AG04450 (cell line): ENCODE results near the gene ARHGEF2. TPM values are rescaled to one million over a fixed set of nuclear protein-coding genes. Genes with fewer than 3 reads are reported as not detected.

Experiments used
- CTCF ChIA-PET: fragments of 300-600, 350-600 bp; formaldehyde crosslinking; extraction: SDS; loops from one replicate; lab custom pipeline; 2022; ENCODE audit warnings: antibody characterized with exemption, inconsistent platforms; lab: Charles Lee
- POLR2A ChIA-PET: fragments of 350-600 bp; formaldehyde crosslinking; extraction: SDS; loops from one replicate; lab custom pipeline; 2021; ENCODE audit warnings: antibody characterized with exemption, inconsistent platforms; lab: Yijun Ruan, JAX
- DNase-seq: peaks from one replicate; pipeline ENCODE4 v3.0.0-alpha.2; 2011; ENCODE audit warnings: low read depth, low spot score
- H3K27ac ChIP-seq: one replicate; pipeline ENCODE4 v1.5.1; 2012; ENCODE audit warnings: low read depth, low read length, control low read depth
- H3K27me3 ChIP-seq: one replicate; pipeline ENCODE4 v1.6.0; 2012; ENCODE audit warnings: low read length; ENCODE audit not compliant: control insufficient read depth, insufficient read depth
- H3K4me3 ChIP-seq: 2 replicates; pipeline ENCODE4 v1.5.1; 2011; ENCODE audit warnings: mild to moderate bottlenecking, low read depth, low read length, control low read depth
- H3K9me3 ChIP-seq: 2 replicates; pipeline ENCODE4 v1.5.1; 2012; ENCODE audit warnings: low read length; ENCODE audit not compliant: control insufficient read depth, insufficient read depth
- CTCF ChIP-seq: IDR thresholded peaks from 2 replicates; pipeline ENCODE4 v1.5.1; 2011; ENCODE audit warnings: low read depth, low read length, control low read depth, inconsistent platforms
- polyA plus RNA-seq: library from polyadenylated mRNA; depleted of rRNA; stranded (reverse); fragments of >200 nt; gene quantifications from 2 replicates; pipeline ENCODE4 v1.2.3, GENCODE V29; 2011

Gene ARHGEF2
- polyA plus RNA-seq, 1 experiment, result 128 TPM

DNA sequence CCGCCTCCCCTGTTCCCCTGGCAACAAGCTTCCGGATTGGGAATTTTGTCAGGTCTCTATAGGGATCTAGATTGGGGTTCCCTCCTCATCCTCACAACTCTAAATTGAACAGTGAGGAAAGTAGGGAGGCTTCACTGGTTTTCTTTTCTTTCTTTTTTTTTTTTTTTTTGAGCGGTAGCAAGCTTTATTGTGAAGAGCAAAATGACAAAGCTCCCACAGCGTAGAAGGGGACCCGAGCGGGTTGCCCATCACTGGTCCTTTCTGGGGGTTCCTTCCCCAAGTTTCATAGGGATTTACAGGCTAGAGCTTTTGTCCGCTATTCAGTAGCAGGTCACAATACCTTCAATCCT is 10.3 kb downstream of the ARHGEF2 start:
- Histone ChIP-seq H3K27me3 (no peaks in the 10 kb centered on the region), H3K4me3 (no peak overlapping the region), H3K27ac (peak overlapping the region; percentile 73), H3K9me3 (no peaks in the 10 kb centered on the region)
- ChIA-PET POLR2A (interaction anchor here (0.6 to 3.7 kb wide), 5 partner anchors 10 to 30 kb away, joined by 3 to 46 read pairs (median 4); partner anchors contain the start of gene ARHGEF2), CTCF (interaction anchor here (0.6 to 5.9 kb wide), 4 partner anchors 9 to 1981 kb away, joined by 3 to 27 read pairs (median 4); partner anchors contain the start of gene ARHGEF2)
- TF ChIP-seq CTCF, result no peak
- no peak for DNase-seq

DNA sequence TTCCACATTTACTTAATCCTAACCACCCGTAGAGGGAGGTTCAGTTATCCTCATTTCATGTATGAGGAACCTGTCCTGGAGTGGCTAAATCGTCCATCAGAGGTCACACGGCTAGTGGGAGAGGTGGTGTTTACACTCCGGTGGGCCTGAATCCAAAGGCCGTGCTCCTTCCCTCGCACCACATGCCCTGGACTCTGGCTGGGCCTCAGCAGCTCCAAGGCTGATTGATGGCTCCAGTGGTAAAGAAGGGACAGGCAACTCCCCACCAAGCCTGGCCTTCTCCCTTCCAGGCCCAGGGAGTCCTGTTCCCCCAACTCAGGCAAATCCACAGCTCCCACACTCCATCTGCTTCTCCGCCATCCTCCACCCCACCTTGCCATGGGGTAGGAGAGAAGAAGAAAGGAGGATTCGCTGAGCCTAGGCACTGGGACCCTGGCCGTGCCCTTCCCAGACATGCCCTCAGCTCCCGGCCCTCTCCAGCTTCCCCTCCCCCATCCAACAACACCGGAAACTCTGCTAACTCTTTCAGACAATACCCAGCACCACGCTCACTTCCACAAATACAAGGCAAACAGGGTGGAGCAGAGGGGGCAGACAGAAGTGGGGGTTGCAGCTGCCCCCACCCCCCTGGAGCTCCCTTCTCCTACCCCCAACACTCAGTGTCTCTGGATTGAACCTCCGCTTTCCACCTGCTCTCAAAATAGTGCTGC is 10.9 kb downstream of the ARHGEF2 start:
- no peak for DNase-seq
- Histone ChIP-seq H3K27me3 (no peaks in the 10 kb centered on the region), H3K9me3 (no peaks in the 10 kb centered on the region), H3K27ac (peak overlapping the region; percentile 47), H3K4me3 (no peak overlapping the region)
- no peak for TF ChIP-seq CTCF
- CTCF ChIA-PET, result interaction anchor here (1.1 to 5.9 kb wide), 3 partner anchors 9 to 23 kb away, joined by 3 to 27 read pairs (median 6); partner anchors contain the start of gene ARHGEF2
- POLR2A ChIA-PET, result interaction anchor here (1.8 to 3.7 kb wide), 3 partner anchors 10 to 30 kb away, joined by 4 to 46 read pairs (median 7); partner anchors contain the start of gene ARHGEF2

GRCh38 chr1:155966750-155967149 is 11.6 kb downstream of the ARHGEF2 start:
- peak overlapping the region; percentile 47 for H3K27ac ChIP-seq
- no peaks in the 10 kb centered on the region for H3K27me3 ChIP-seq
- H3K4me3 ChIP-seq, result no peak overlapping the region
- TF ChIP-seq CTCF, result no peak
- ChIA-PET POLR2A (interaction anchor here (3.7 kb wide), 1 partner anchor 11 kb away, joined by 46 read pairs; the partner anchor contains the start of gene ARHGEF2), CTCF (interaction anchor here (1.3 to 5.9 kb wide), 2 partner anchors 12 to 23 kb away, joined by 3 to 27 read pairs; partner anchors contain the start of gene ARHGEF2)
- H3K9me3 ChIP-seq, result no peaks in the 10 kb centered on the region
- no peak for DNase-seq

DNA sequence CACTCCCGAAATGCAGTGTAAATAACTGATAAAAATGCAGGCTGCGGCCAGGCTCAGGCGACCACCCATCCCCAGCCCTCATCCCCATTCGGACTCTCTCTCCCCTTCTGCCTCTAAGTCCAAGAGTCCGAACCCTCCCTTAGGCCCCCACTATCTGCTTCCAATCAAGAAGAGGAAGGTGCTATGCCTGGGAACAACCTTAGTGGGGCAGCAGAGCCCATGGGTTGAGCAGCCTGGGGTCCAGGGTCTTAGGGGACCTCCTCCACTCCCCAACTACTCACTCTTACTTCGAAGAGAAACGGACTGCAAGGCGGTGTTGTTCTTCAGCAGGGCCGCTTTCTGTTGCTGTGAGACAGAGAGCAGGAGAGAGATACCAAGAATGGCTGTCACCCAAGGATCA is 12.2 kb downstream of the ARHGEF2 start:
- CTCF ChIA-PET, result interaction anchor here (5.9 kb wide), 1 partner anchor 24 kb away, joined by 27 read pairs; no protein-coding TSS in a partner anchor
- H3K27me3 ChIP-seq, result no peaks in the 10 kb centered on the region
- H3K9me3 ChIP-seq, result no peaks in the 10 kb centered on the region
- peak; percentile 14; the same call in 1 of the 2 replicates for TF ChIP-seq CTCF
- POLR2A ChIA-PET, result interaction anchor here (3.7 kb wide), 1 partner anchor 12 kb away, joined by 46 read pairs; the partner anchor contains the start of gene ARHGEF2
- H3K4me3 ChIP-seq, result no peak overlapping the region
- H3K27ac ChIP-seq, result peak overlapping the region; percentile 47
- no peak for DNase-seq

DNA sequence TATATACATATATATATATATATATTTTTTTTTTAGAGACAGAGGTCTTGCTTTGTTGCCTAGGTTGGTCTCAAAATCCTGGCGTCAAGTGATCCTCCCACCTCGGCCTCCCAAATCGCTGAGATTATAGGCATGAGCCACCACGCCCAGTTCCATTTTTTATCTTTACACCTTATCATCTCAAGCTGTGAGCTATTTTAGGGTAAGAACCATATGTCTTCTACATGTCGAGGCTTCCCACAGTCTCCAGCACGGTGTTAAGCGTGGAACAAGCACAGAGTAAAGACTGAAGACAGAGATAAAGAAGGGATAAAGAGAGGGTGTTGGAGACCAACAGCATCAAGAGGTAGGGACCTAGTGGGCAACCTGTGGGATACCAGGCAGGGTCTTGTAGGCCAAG is 14.2 kb downstream of the ARHGEF2 start:
- POLR2A ChIA-PET, result no interaction called here

More for the DNA sequence above, 14.2 kb downstream of the ARHGEF2 start:
- no peak overlapping the region for H3K27ac ChIP-seq
- CTCF ChIA-PET, result interaction anchor here (1.0 kb wide), 1 partner anchor 25 kb away, joined by 3 read pairs; no protein-coding TSS in a partner anchor
- TF ChIP-seq CTCF, result no peak
- no peak overlapping the region for H3K4me3 ChIP-seq
- H3K9me3 ChIP-seq, result no peaks in the 10 kb centered on the region
- H3K27me3 ChIP-seq, result no peaks in the 10 kb centered on the region
- no peak for DNase-seq
